Mesenchymal stem cell (in vitro differentiated cells and primary cell): ENCODE measurements around the gene MEIOSIN.

ENCODE experiments used
- DNase-seq: peaks from one replicate; pipeline ENCODE4 v3.0.0-alpha.2; 2013
- H2AFZ ChIP-seq: one replicate; pipeline ENCODE4 v1.6.1; 2013; ENCODE audit warnings: low read depth, mild to moderate bottlenecking, control low read depth, inconsistent platforms, low read length, moderate library complexity
- H2AK5ac ChIP-seq: 2 replicates; pipeline ENCODE4 v1.6.1; 2013; ENCODE audit warnings: low read length, moderate library complexity, mild to moderate bottlenecking, inconsistent platforms; ENCODE audit not compliant: severe bottlenecking
- H2BK120ac ChIP-seq: one replicate; pipeline ENCODE4 v1.6.1; 2013; ENCODE audit warnings: low read depth, mild to moderate bottlenecking, inconsistent platforms, low read length, moderate library complexity
- H2BK12ac ChIP-seq, 2 experiments: one replicate each; pipeline ENCODE4 v1.6.1; 2013; ENCODE audit warnings: inconsistent platforms in 2 of 2, low read length in 2 of 2, mild to moderate bottlenecking in 2 of 2, moderate library complexity in 2 of 2, control low read depth in 1 of 2
- H2BK15ac ChIP-seq: one replicate; pipeline ENCODE4 v1.6.1; 2013; ENCODE audit warnings: mild to moderate bottlenecking, low read depth, inconsistent platforms; ENCODE audit not compliant: poor library complexity, severe bottlenecking
- H2BK5ac ChIP-seq: 2 replicates; pipeline ENCODE4 v1.6.1; 2013; ENCODE audit warnings: low read depth, mild to moderate bottlenecking, low read length, control low read depth, inconsistent platforms; ENCODE audit not compliant: poor library complexity, severe bottlenecking
- H3K14ac ChIP-seq, 2 experiments: one replicate each; pipeline ENCODE4 v1.6.1; 2013; ENCODE audit warnings: inconsistent platforms in 2 of 2, low read length in 2 of 2, control low read depth in 1 of 2, mild to moderate bottlenecking in 1 of 2, moderate library complexity in 1 of 2
- H3K18ac ChIP-seq, 2 experiments: one replicate each; pipeline ENCODE4 v1.6.1; 2013; ENCODE audit warnings: inconsistent platforms in 2 of 2, low read length in 2 of 2, control low read depth in 1 of 2, low read depth in 1 of 2, mild to moderate bottlenecking in 1 of 2
- H3K23ac ChIP-seq, 2 experiments: one replicate each; pipeline ENCODE4 v1.6.1; 2013; ENCODE audit warnings: inconsistent platforms in 2 of 2, low read length in 2 of 2, mild to moderate bottlenecking in 2 of 2, moderate library complexity in 2 of 2, control low read depth in 1 of 2
- H3K27ac ChIP-seq: 2 replicates; pipeline ENCODE4 v1.5.1; 2013; ENCODE audit warnings: mild to moderate bottlenecking, moderate library complexity, low read length, control low read depth, inconsistent platforms; ENCODE audit not compliant: poor library complexity, severe bottlenecking
- H3K27me3 ChIP-seq, 2 experiments: 2 replicates each; pipeline versions ENCODE4 v1.6.1 to v1.7.0; 2013; ENCODE audit warnings: low read length in 2 of 2, mild to moderate bottlenecking in 2 of 2, moderate library complexity in 2 of 2, control low read depth in 1 of 2, inconsistent platforms in 1 of 2; ENCODE audit not compliant: control insufficient read depth in 1 of 2, insufficient read depth in 1 of 2
- H3K36me3 ChIP-seq, 2 experiments: 2 replicates each; pipeline versions ENCODE4 v1.6.1 to v1.7.0; 2013; ENCODE audit warnings: low read length in 2 of 2, control low read depth in 1 of 2, inconsistent platforms in 1 of 2, low read depth in 1 of 2, mild to moderate bottlenecking in 1 of 2; ENCODE audit not compliant: insufficient read depth in 2 of 2, control insufficient read depth in 1 of 2
- H3K4ac ChIP-seq, 2 experiments: one replicate each; pipeline ENCODE4 v1.6.1; 2013; ENCODE audit warnings: inconsistent platforms in 2 of 2, low read length in 2 of 2, mild to moderate bottlenecking in 2 of 2, moderate library complexity in 2 of 2, control low read depth in 1 of 2, low read depth in 1 of 2
- H3K4me1 ChIP-seq: 2 replicates; pipeline ENCODE4 v1.6.1; 2013; ENCODE audit warnings: low read depth, low read length, control low read depth; ENCODE audit not compliant: control insufficient read depth, insufficient read depth
- H3K4me2 ChIP-seq: 2 replicates; pipeline ENCODE4 v1.6.1; 2013; ENCODE audit warnings: low read length, mild to moderate bottlenecking, inconsistent platforms; ENCODE audit not compliant: poor library complexity, severe bottlenecking
- H3K4me3 ChIP-seq, 2 experiments: 2 replicates each; pipeline versions ENCODE4 v1.5.1 to v1.7.0; 2013; ENCODE audit warnings: low read length in 2 of 2, mild to moderate bottlenecking in 2 of 2, control low read depth in 1 of 2, low read depth in 1 of 2; ENCODE audit not compliant: insufficient read depth in 1 of 2
- H3K79me1 ChIP-seq: replicated peaks from 2 replicates; pipeline ENCODE4 v1.6.1; 2013; ENCODE audit warnings: mild to moderate bottlenecking, control low read depth, low read length, inconsistent platforms; ENCODE audit not compliant: poor library complexity, severe bottlenecking
- H3K9ac ChIP-seq: 2 replicates; pipeline ENCODE4 v1.7.0; 2013; ENCODE audit warnings: mild to moderate bottlenecking, low read length, moderate library complexity
- H3K9me3 ChIP-seq: 2 replicates; pipeline ENCODE4 v1.7.0; 2013; ENCODE audit warnings: mild to moderate bottlenecking, low read length; ENCODE audit not compliant: control insufficient read depth
- H4K8ac ChIP-seq: one replicate; pipeline ENCODE4 v1.6.1; 2013; ENCODE audit warnings: inconsistent platforms, mild to moderate bottlenecking, low read length, moderate library complexity
- H4K91ac ChIP-seq: one replicate; pipeline ENCODE4 v1.6.1; 2013; ENCODE audit warnings: mild to moderate bottlenecking, low read length, inconsistent platforms
- WGBS: methylation state at CpG from one replicate; pipeline ENCODE4 v1.1.7; 2013; ENCODE audit warnings: mixed read lengths; 5-methylcytosine and 5-hydroxymethylcytosine counted together

MEIOSIN gene

GRCh38 chr19:45758921-45759320, 25.7 kb downstream of the MEIOSIN start:
- Histone ChIP-seq H2BK120ac (no peak overlapping the region), H3K9ac (no peak overlapping the region), H4K91ac (no peak overlapping the region), H3K4me1 (peaks cover 3% of the 10 kb centered on the region), H4K8ac (no peak overlapping the region), H2BK12ac (no peak overlapping the region), H3K23ac (no peak overlapping the region), H2BK15ac (peak overlapping the region; percentile 2), H3K4me3 (no peak overlapping the region), H3K4me2 (no peak overlapping the region), H3K14ac (no peak overlapping the region), H3K4ac (no peak overlapping the region), H2AK5ac (no peak overlapping the region), H3K9me3 (no peaks in the 10 kb centered on the region), H2BK5ac (no peak overlapping the region), H3K79me1 (no peaks in the 10 kb centered on the region), H2AFZ (no peak overlapping the region), H3K27ac (no peak overlapping the region), H3K27me3 (peaks cover 4 to 19% of the 10 kb centered on the region in 2 experiments), H3K36me3 (peaks cover 0 to 3% of the 10 kb centered on the region in 2 experiments), H3K18ac (no peak overlapping the region)
- no peak for DNase-seq
- WGBS, result 85% methylated on average over 9 of the region's 9 CpGs

- Histone ChIP-seq H3K4ac (no peak overlapping the region), H2BK5ac (no peak overlapping the region), H3K18ac (no peak overlapping the region), H3K4me1 (peaks cover 29% of the 10 kb centered on the region), H2AFZ (no peak overlapping the region), H2BK120ac (no peak overlapping the region), H4K91ac (no peak overlapping the region), H3K9ac (no peak overlapping the region), H3K27ac (no peak overlapping the region), H3K14ac (no peak overlapping the region), H3K36me3 (peaks cover 4 to 17% of the 10 kb centered on the region in 2 experiments), H2BK12ac (no peak overlapping the region), H3K23ac (no peak overlapping the region), H2AK5ac (no peak overlapping the region), H4K8ac (no peak overlapping the region), H3K4me2 (no peak overlapping the region), H2BK15ac (no peak overlapping the region), H3K27me3 (peaks cover 4 to 21% of the 10 kb centered on the region in 2 experiments), H3K9me3 (no peaks in the 10 kb centered on the region), H3K4me3 (no peak overlapping the region), H3K79me1 (peaks cover 14% of the 10 kb centered on the region)
- DNase-seq, result no peak
- WGBS, result 80% methylated on average over 17 of the region's 17 CpGs
These were observed 28.5 kb downstream of the MEIOSIN start for GRCh38 chr19:45761714-45762113.

- Histone ChIP-seq H2BK12ac (no peak overlapping the region), H3K4me1 (peaks cover 37% of the 10 kb centered on the region), H4K8ac (no peak overlapping the region), H3K36me3 (peaks cover 4 to 17% of the 10 kb centered on the region in 2 experiments), H2BK5ac (no peak overlapping the region), H2BK120ac (no peak overlapping the region), H3K9ac (no peak overlapping the region), H3K4me3 (no peak overlapping the region), H3K9me3 (no peaks in the 10 kb centered on the region), H3K4ac (no peak overlapping the region), H3K4me2 (no peak overlapping the region), H3K23ac (no peak overlapping the region), H3K27me3 (peaks cover 4 to 17% of the 10 kb centered on the region in 2 experiments), H3K27ac (no peak overlapping the region), H3K79me1 (peaks cover 14% of the 10 kb centered on the region), H2AK5ac (no peak overlapping the region), H3K14ac (no peak overlapping the region), H4K91ac (no peak overlapping the region), H2BK15ac (no peak overlapping the region), H3K18ac (peak overlapping the region in 1 of 2 experiments; percentile 5), H2AFZ (no peak overlapping the region)
- DNase-seq, result no peak
- WGBS, result 96% methylated on average over 15 of the region's 15 CpGs
These were observed 29.8 kb downstream of the MEIOSIN start for GRCh38 chr19:45762870-45763631.

- Histone ChIP-seq H3K27me3 (peaks cover 4 to 17% of the 10 kb centered on the region in 2 experiments), H4K91ac (peak overlapping the region; percentile 23), H3K4me3 (no peak overlapping the region), H2AK5ac (no peak overlapping the region), H2BK15ac (no peak overlapping the region), H2BK120ac (no peak overlapping the region), H3K9ac (peak overlapping the region; percentile 43), H2AFZ (no peak overlapping the region), H3K4me2 (no peak overlapping the region), H3K9me3 (no peaks in the 10 kb centered on the region), H2BK5ac (no peak overlapping the region), H3K4ac (no peak overlapping the region), H4K8ac (no peak overlapping the region), H3K4me1 (peaks cover 37% of the 10 kb centered on the region), H3K79me1 (peaks cover 14% of the 10 kb centered on the region), H3K14ac (peak overlapping the region in 1 of 2 experiments; percentile 66), H3K27ac (no peak overlapping the region), H3K18ac (no peak overlapping the region), H3K23ac (no peak overlapping the region), H3K36me3 (peaks cover 4 to 17% of the 10 kb centered on the region in 2 experiments), H2BK12ac (peak overlapping the region in 1 of 2 experiments; percentile 68)
- DNase-seq, result no peak
- 76% methylated on average over 27 of the region's 27 CpGs for WGBS
These were observed 30.6 kb downstream of the MEIOSIN start for GRCh38 chr19:45763691-45764294.
